OCI-LY3 (cell line): ENCODE results near the gene RAMP1.

Experiments used
- H2AFZ ChIP-seq: fragments of 200-600, 300-600 bp; shearing (Covaris generic); 2 replicates; pipeline ENCODE4 v1.6.0; 2014; ENCODE audit warnings: antibody characterized with exemption, low read depth, low read length
- H3K27ac ChIP-seq: fragments of 200-600, 300-600 bp; sonication (generic); 2 replicates; pipeline ENCODE4 v1.5.1; 2014; ENCODE audit warnings: mild to moderate bottlenecking, low read length, moderate library complexity, mixed read lengths
- H3K27me3 ChIP-seq: fragments of 200-600, 300-600 bp; sonication (generic); 2 replicates; pipeline ENCODE4 v1.6.1; 2014; ENCODE audit warnings: low read depth, low read length, mixed read lengths
- H3K36me3 ChIP-seq: fragments of 200-600, 300-600 bp; sonication (generic); replicated peaks from 2 replicates; pipeline ENCODE3; 2014; ENCODE audit warnings: low read depth, low read length, mixed read lengths
- H3K4me1 ChIP-seq: fragments of 300-600, 200-600 bp; sonication (generic); 2 replicates; pipeline ENCODE4 v1.6.1; 2014; ENCODE audit warnings: low read length, mixed read lengths
- H3K4me2 ChIP-seq: fragments of 200-600, 300-600 bp; sonication (generic); 2 replicates; pipeline ENCODE4 v1.6.1; 2014; ENCODE audit warnings: low read length, mixed read lengths
- H3K4me3 ChIP-seq: fragments of 300-600, 200-600 bp; sonication (generic); 2 replicates; pipeline ENCODE4 v1.5.1; 2014; ENCODE audit warnings: antibody characterized with exemption, mild to moderate bottlenecking, low read length, moderate library complexity
- H3K79me2 ChIP-seq: fragments of 300-600, 200-600 bp; shearing (Covaris generic); 2 replicates; pipeline ENCODE4 v1.6.1; 2014; ENCODE audit warnings: mild to moderate bottlenecking, low read length, mixed read lengths
- H3K9ac ChIP-seq: fragments of 300-600, 200-600 bp; shearing (Covaris generic); 2 replicates; pipeline ENCODE4 v1.6.0; 2014; ENCODE audit warnings: mild to moderate bottlenecking, low read length, moderate library complexity
- H3K9me3 ChIP-seq: fragments of 200-600, 300-600 bp; shearing (Covaris generic); 2 replicates; pipeline ENCODE4 v1.6.1; 2014; ENCODE audit warnings: low read length, mixed read lengths; ENCODE audit not compliant: insufficient read depth
- H4K20me1 ChIP-seq: fragments of 200-600, 300-600 bp; sonication (generic); 2 replicates; pipeline ENCODE4 v1.6.1; 2016; ENCODE audit warnings: low read length, mixed read lengths; ENCODE audit not compliant: insufficient read depth
- EZH2phosphoT487 ChIP-seq: fragments of 200-600 bp; shearing (Covaris generic); IDR thresholded peaks from 2 replicates; pipeline ENCODE4 v1.6.1; 2018; ENCODE audit warnings: antibody characterized with exemption, mixed run types, low read depth
- TF ChIP-seq, protein P1 (sequence below): fragments of 200-600, 300-600 bp; sonication (generic); IDR thresholded peaks from 2 replicates; pipeline ENCODE4 v1.5.1; 2014; ENCODE audit warnings: antibody characterized with exemption, low read length, low read depth

The RAMP1 gene

DNA sequence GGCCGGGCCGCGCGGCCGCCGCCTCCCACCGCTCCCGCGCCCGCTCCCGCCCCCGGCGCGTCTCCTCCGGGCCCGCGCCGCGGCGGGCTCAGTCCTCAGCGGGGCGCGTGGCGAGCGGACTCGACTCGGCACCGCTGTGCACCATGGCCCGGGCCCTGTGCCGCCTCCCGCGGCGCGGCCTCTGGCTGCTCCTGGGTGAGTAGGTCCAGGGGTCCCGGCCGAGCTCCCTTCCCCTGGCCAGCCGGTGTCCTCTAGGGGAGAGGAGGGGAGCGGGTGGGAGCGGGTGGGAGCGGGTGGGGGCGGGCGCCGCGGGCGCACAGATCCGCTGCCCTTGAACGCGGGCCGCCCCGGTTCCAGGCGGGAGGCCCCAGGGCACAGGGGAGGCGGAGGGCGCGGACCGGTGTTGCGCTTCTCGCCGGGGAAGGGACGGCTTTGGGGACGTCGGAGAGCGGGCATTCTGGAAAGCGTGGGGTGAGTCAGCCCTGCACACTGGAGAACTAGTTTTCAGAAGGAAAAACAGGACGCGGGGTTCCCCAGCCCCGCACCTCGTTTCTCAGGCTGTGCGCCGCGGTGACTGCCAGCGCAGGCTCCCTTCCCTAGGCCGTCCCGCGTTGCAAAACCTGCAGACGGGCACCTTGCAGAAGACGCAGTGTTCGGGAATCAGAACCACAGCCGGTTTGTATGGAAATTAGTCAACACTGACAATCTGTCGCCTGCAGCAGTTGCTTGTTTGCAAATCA, at the start of gene RAMP1:
TSS of gene RAMP1 (plus strand) at position 91 of the 740 bp plus-strand sequence. CDS start at position 144, 53 bp downstream.
- H2AFZ ChIP-seq: peak within 1 kb of the TSS; percentile 70; the same call in 1 of the 2 replicates
- H3K79me2 ChIP-seq: no peaks in the 10 kb centered on the region
- H3K27me3 ChIP-seq: no peaks in the 10 kb centered on the region
- no peak within 1 kb of the TSS for H3K27ac ChIP-seq
- peaks cover 7% of the 10 kb centered on the region for H3K4me1 ChIP-seq
- no peaks in the 10 kb centered on the region for H3K36me3 ChIP-seq
- H3K9me3 ChIP-seq: no peaks in the 10 kb centered on the region
- H3K4me2 ChIP-seq: peak within 1 kb of the TSS; percentile 78
- H3K9ac ChIP-seq: peak within 1 kb of the TSS; percentile 54
- H4K20me1 ChIP-seq: no peaks in the 10 kb centered on the region
- H3K4me3 ChIP-seq: peak within 1 kb of the TSS; percentile 72
- TF ChIP-seq, protein P1, sequence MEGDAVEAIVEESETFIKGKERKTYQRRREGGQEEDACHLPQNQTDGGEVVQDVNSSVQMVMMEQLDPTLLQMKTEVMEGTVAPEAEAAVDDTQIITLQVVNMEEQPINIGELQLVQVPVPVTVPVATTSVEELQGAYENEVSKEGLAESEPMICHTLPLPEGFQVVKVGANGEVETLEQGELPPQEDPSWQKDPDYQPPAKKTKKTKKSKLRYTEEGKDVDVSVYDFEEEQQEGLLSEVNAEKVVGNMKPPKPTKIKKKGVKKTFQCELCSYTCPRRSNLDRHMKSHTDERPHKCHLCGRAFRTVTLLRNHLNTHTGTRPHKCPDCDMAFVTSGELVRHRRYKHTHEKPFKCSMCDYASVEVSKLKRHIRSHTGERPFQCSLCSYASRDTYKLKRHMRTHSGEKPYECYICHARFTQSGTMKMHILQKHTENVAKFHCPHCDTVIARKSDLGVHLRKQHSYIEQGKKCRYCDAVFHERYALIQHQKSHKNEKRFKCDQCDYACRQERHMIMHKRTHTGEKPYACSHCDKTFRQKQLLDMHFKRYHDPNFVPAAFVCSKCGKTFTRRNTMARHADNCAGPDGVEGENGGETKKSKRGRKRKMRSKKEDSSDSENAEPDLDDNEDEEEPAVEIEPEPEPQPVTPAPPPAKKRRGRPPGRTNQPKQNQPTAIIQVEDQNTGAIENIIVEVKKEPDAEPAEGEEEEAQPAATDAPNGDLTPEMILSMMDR: no peak

DNA sequence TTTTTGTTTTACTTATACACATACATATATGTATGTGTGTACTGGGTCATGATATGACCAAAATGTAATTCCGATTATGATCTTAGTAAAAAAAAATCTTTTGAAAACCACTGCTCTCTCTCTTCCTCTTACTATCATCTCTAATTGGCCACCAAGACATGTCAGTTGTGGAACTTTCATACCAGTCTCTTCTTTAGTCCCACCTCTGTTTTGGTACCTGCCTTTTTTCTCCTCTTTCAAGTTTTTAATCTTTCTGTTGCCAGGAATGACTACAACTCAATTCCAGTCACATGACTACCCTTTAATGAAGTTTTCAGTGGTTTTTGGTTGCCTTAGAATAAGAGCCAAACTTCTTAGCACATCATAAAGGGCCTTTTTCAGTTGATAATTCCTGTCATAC, 43.8 kb upstream of the RAMP1 start:
- H3K27me3 ChIP-seq: no peaks in the 10 kb centered on the region
- no peaks in the 10 kb centered on the region for H3K36me3 ChIP-seq
- TF ChIP-seq, protein P1: no peak
- no peak for TF ChIP-seq EZH2phosphoT487
- peak overlapping the region; percentile 61 for H3K27ac ChIP-seq
- peaks cover 32% of the 10 kb centered on the region for H3K4me1 ChIP-seq
- H3K4me2 ChIP-seq: peak overlapping the region; percentile 73
- no peaks in the 10 kb centered on the region for H3K9me3 ChIP-seq
- peak overlapping the region; percentile 47 for H3K4me3 ChIP-seq
- H2AFZ ChIP-seq: peak overlapping the region; percentile 86
- H3K9ac ChIP-seq: no peak overlapping the region
- no peaks in the 10 kb centered on the region for H3K79me2 ChIP-seq
- H4K20me1 ChIP-seq: no peaks in the 10 kb centered on the region

DNA sequence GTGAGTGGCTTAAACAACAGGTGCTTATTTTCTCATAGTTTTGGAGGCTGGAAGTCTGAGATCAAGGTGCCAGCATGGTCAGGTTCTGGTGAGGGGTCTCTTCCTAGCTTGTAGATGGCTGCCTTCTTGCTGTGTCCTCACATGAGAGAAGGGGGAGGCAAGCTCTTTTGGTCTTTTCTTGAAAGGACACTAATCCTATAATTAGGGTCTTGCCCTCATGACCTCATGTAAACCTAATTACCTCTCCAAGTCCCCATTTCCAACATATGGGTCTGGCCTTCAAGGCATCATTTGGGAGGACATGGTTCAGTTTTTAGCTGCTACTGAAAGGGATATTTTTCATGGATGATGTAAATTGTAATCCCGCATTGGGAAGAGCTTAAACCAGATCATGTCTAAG, 42.9 kb upstream of the RAMP1 start:
- peaks cover 32% of the 10 kb centered on the region for H3K4me1 ChIP-seq
- no peak for TF ChIP-seq EZH2phosphoT487
- TF ChIP-seq, protein P1: no peak

DNA sequence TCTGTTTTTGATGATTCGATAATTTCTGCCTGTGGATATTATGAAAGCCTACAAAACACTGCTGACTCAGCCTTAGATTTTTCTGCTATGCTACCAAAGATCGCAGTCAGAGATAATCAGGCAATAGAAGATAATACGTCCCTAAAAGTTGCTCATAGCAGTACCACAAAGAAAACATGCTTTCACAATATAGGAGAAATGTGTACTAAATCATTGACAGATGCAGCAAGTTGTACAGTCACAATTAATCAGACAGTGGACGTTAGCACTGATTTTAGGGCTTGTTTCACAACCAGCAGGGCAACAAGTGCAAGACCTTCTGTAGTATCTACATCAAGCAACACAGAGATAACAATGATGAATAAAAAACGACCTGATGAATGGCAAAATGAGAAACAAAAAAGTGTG, 41.4 kb upstream of the RAMP1 start:
- H2AFZ ChIP-seq: no peak overlapping the region
- peaks cover 32% of the 10 kb centered on the region for H3K4me1 ChIP-seq
- no peak overlapping the region for H3K4me2 ChIP-seq
- no peak overlapping the region for H3K9ac ChIP-seq
- TF ChIP-seq, protein P1: no peak
- no peak for TF ChIP-seq EZH2phosphoT487
- H3K36me3 ChIP-seq: no peaks in the 10 kb centered on the region
- H3K4me3 ChIP-seq: no peak overlapping the region
- no peaks in the 10 kb centered on the region for H3K27me3 ChIP-seq
- H3K27ac ChIP-seq: no peak overlapping the region
- no peaks in the 10 kb centered on the region for H3K79me2 ChIP-seq
- no peaks in the 10 kb centered on the region for H3K9me3 ChIP-seq
- H4K20me1 ChIP-seq: no peaks in the 10 kb centered on the region

More for the DNA sequence above, 42.9 kb upstream of the RAMP1 start:
- Histone ChIP-seq H3K4me2 (peak overlapping the region; percentile 24; the same call in 1 of the 2 replicates), H4K20me1 (no peaks in the 10 kb centered on the region), H3K9ac (no peak overlapping the region), H3K79me2 (no peaks in the 10 kb centered on the region), H3K27ac (no peak overlapping the region; the same call in 1 of the 2 replicates), H2AFZ (no peak overlapping the region), H3K27me3 (no peaks in the 10 kb centered on the region), H3K4me3 (no peak overlapping the region), H3K36me3 (no peaks in the 10 kb centered on the region), H3K9me3 (no peaks in the 10 kb centered on the region)
